Keratinocyte (primary cell): ENCODE measurements around the gene ATCAY. TPM values are rescaled to one million over a fixed set of nuclear protein-coding genes. Genes with fewer than 3 reads are reported as not detected.

Source experiments
- DNase-seq: peaks from one replicate; pipeline ENCODE4 v3.0.0-alpha.2; 2011; ENCODE audit warnings: low read depth, missing footprints, low spot score
- FAIRE-seq: peaks from 2 replicates; lab custom pipeline; 2011; peaks lifted over from hg19 to GRCh38; lab: Jason Lieb, UNC
- H2AFZ ChIP-seq: 2 replicates; pipeline ENCODE4 v1.6.0; 2012; ENCODE audit warnings: low read length, control low read depth, inconsistent platforms; ENCODE audit not compliant: control insufficient read depth
- H3K27ac ChIP-seq: 2 replicates; pipeline ENCODE4 v1.5.1; 2011; ENCODE audit warnings: low read length; ENCODE audit not compliant: control insufficient read depth, insufficient read depth
- H3K27me3 ChIP-seq: 3 replicates; pipeline ENCODE4 v1.6.0; 2011; ENCODE audit warnings: low read length; ENCODE audit not compliant: control insufficient read depth, insufficient read depth; ENCODE audit errors: extremely low read depth
- H3K36me3 ChIP-seq, 2 experiments: 2 replicates in 1 of 2; 3 replicates in 1 of 2; pipeline ENCODE4 v1.5.1; 2011; ENCODE audit warnings: low read length in 2 of 2, mild to moderate bottlenecking in 1 of 2; ENCODE audit not compliant: control insufficient read depth in 2 of 2, insufficient read depth in 2 of 2; ENCODE audit errors: extremely low read depth in 1 of 2
- H3K4me1 ChIP-seq: 3 replicates; pipeline ENCODE4 v1.5.1; 2011; ENCODE audit warnings: low read length; ENCODE audit not compliant: control insufficient read depth, insufficient read depth; ENCODE audit errors: extremely low read depth
- H3K4me2 ChIP-seq: 3 replicates; pipeline ENCODE4 v1.6.0; 2011; ENCODE audit warnings: low read depth, low read length; ENCODE audit not compliant: control insufficient read depth, insufficient read depth; ENCODE audit errors: extremely low read depth
- H3K4me3 ChIP-seq, 3 experiments: fragments of 200-600 bp in 1 of 3; sonication (generic) in 1 of 3; 2 replicates in 2 of 3; 3 replicates in 1 of 3; pipeline ENCODE4 v1.5.1; 2011 to 2016; ENCODE audit warnings: low read length in 3 of 3, mild to moderate bottlenecking in 3 of 3, control low read depth in 2 of 3, inconsistent platforms in 1 of 3, low read depth in 1 of 3, mixed read lengths in 1 of 3, mixed run types in 1 of 3, moderate library complexity in 1 of 3; ENCODE audit not compliant: control insufficient read depth in 2 of 3, insufficient read depth in 2 of 3; ENCODE audit errors: extremely low read depth in 1 of 3
- H3K79me2 ChIP-seq: 2 replicates; pipeline ENCODE4 v1.6.0; 2012; ENCODE audit warnings: low read length; ENCODE audit not compliant: control insufficient read depth, insufficient read depth
- H3K9ac ChIP-seq: 3 replicates; pipeline ENCODE4 v1.6.0; 2011; ENCODE audit warnings: low read length; ENCODE audit not compliant: control insufficient read depth, insufficient read depth; ENCODE audit errors: extremely low read depth
- H3K9me1 ChIP-seq: 3 replicates; pipeline ENCODE4 v1.6.0; 2011; ENCODE audit warnings: low read length; ENCODE audit not compliant: control insufficient read depth, insufficient read depth; ENCODE audit errors: extremely low read depth
- H3K9me3 ChIP-seq: 2 replicates; pipeline ENCODE4 v1.5.1; 2012; ENCODE audit warnings: low read depth, low read length; ENCODE audit not compliant: control insufficient read depth
- H4K20me1 ChIP-seq: 3 replicates; pipeline ENCODE4 v1.6.0; 2011; ENCODE audit warnings: low read length; ENCODE audit not compliant: control insufficient read depth, insufficient read depth; ENCODE audit errors: extremely low read depth
- CTCF ChIP-seq, 3 experiments: IDR thresholded peaks in 1 of 3; conservative IDR thresholded peaks in 1 of 3; optimal IDR thresholded peaks in 1 of 3; 2 replicates in 2 of 3; 3 replicates in 1 of 3; pipeline versions ENCODE3 to v1.5.1; 2011; ENCODE audit warnings: low read length in 3 of 3, mild to moderate bottlenecking in 3 of 3, moderate library complexity in 2 of 3, control low read depth in 1 of 3, inconsistent platforms in 1 of 3; ENCODE audit not compliant: insufficient read depth in 2 of 3; ENCODE audit errors: extremely low read depth in 1 of 3
- EZH2 ChIP-seq: IDR thresholded peaks from one replicate; pipeline ENCODE4 v1.6.1; 2012; ENCODE audit warnings: inconsistent platforms, mild to moderate bottlenecking, low read length, moderate library complexity
- dilution Hi-C: fragments of 300-500 bp; cut with MboI; formaldehyde crosslinking; loops from one replicate; pipeline ENCODE4 v1.7.0; 2020; ENCODE audit warnings: low sequenced_read_pairs; ENCODE audit not compliant: extremely low pct_ligation_motif_present
- polyA plus RNA-seq, 5 experiments: library from polyadenylated mRNA; depleted of rRNA in 3 of 5; stranded (reverse) in 3 of 5; stranded (forward) in 1 of 5; unstranded in 1 of 5; fragments of >200 nt; gene quantifications; 1 replicate in 1 of 5; 2 replicates in 3 of 5; 3 replicates in 1 of 5; pipeline versions ENCODE4 v1.2.1 to v1.2.3, GENCODE V29; 2011 to 2012; ENCODE audit warnings: missing spikeins in 2 of 5, low read depth in 1 of 5, low replicate concordance in 1 of 5

ATCAY gene
- polyA plus RNA-seq, 1 donor (not counting 4 experiments of a cell fraction or from before 2014, with no cell fraction given) = not detected

- no peaks in the 10 kb centered on the region for H4K20me1 ChIP-seq
- H3K79me2 ChIP-seq = no peaks in the 10 kb centered on the region
- FAIRE-seq (no peak), DNase-seq (no peak)
- H3K9me3 ChIP-seq = peaks cover 2% of the 10 kb centered on the region
- no peak overlapping the region for H3K27ac ChIP-seq
- H2AFZ ChIP-seq = no peak overlapping the region
- H3K9ac ChIP-seq = no peak overlapping the region
- H3K27me3 ChIP-seq = peaks cover 10% of the 10 kb centered on the region
- no peak overlapping the region for H3K4me2 ChIP-seq
- H3K4me3 ChIP-seq = no peak overlapping the region
- TF ChIP-seq EZH2 (no peak), CTCF (optimal IDR thresholded peaks at IDR 0.05 in 1 of 3, IDR thresholded peaks at IDR 0.05 in 1 of 3, conservative IDR thresholded peaks at IDR 0.05 in 1 of 3; ENCODE audit: extremely low read depth in 1 of 3, insufficient read depth in 2 of 3, low read length in 3 of 3) (no peak)
- H3K36me3 ChIP-seq = no peaks in the 10 kb centered on the region
- dilution Hi-C loops = no loop called here
- H3K9me1 ChIP-seq = no peaks in the 10 kb centered on the region
- no peaks in the 10 kb centered on the region for H3K4me1 ChIP-seq
Measured at GRCh38 chr19:3902317-3902973, 22.0 kb downstream of the ATCAY start.

- H3K4me2 ChIP-seq = no peak overlapping the region
- no peak overlapping the region for H3K27ac ChIP-seq
- dilution Hi-C loops = no loop called here
- H3K9ac ChIP-seq = no peak overlapping the region
- FAIRE-seq (no peak), DNase-seq (no peak)
- H3K79me2 ChIP-seq = no peaks in the 10 kb centered on the region
- H3K27me3 ChIP-seq = peaks cover 10% of the 10 kb centered on the region
- H3K9me1 ChIP-seq = no peaks in the 10 kb centered on the region
- no peaks in the 10 kb centered on the region for H4K20me1 ChIP-seq
- no peaks in the 10 kb centered on the region for H3K9me3 ChIP-seq
- H3K4me3 ChIP-seq = no peak overlapping the region
- H3K36me3 ChIP-seq = no peaks in the 10 kb centered on the region
- H2AFZ ChIP-seq = no peak overlapping the region
- H3K4me1 ChIP-seq = no peaks in the 10 kb centered on the region
- TF ChIP-seq CTCF (optimal IDR thresholded peaks at IDR 0.05 in 1 of 3, IDR thresholded peaks at IDR 0.05 in 1 of 3, conservative IDR thresholded peaks at IDR 0.05 in 1 of 3; ENCODE audit: extremely low read depth in 1 of 3, insufficient read depth in 2 of 3, low read length in 3 of 3) (no peak), EZH2 (no peak)
Measured at GRCh38 chr19:3904233-3904632, 23.7 kb downstream of the ATCAY start.
